GM19452 (cell line): ENCODE measurements around the gene PPP1R10.
A peak's percentile ranks its signal among the peaks of the same experiment; 100 is the strongest.
"Not testable (repeated sequence)": the region's sequence is repeated elsewhere in the genome, so short reads cannot be mapped to it uniquely, and the experiment has no call there.

Experiments used
- ATAC-seq: cut with Tn5 transposase; IDR thresholded peaks from one replicate; pipeline ENCODE4 v1.9.1; 2021; ENCODE audit not compliant: unreplicated experiment

The PPP1R10 gene

GRCh38 chr6:30599625-30600324 is 17.3 kb downstream of the PPP1R10 start:
- ATAC-seq = no peak

GRCh38 chr6:30598912-30599624 is 18.0 kb downstream of the PPP1R10 start:
- no peak for ATAC-seq

- not testable (repeated sequence) for ATAC-seq
Observed at GRCh38 chr6:30597315-30598144, 19.5 kb downstream of the PPP1R10 start.

GRCh38 chr6:30592287-30592686 is 24.8 kb downstream of the PPP1R10 start:
- ATAC-seq = no peak

GRCh38 chr6:30591008-30591407 is 26.0 kb downstream of the PPP1R10 start:
- no peak for ATAC-seq

GRCh38 chr6:30590509-30590908 is 26.5 kb downstream of the PPP1R10 start:
- ATAC-seq = no peak

GRCh38 chr6:30589754-30590358 is 27.2 kb downstream of the PPP1R10 start:
- ATAC-seq = no peak

GRCh38 chr6:30583921-30584320 is 33.1 kb downstream of the PPP1R10 start:
- ATAC-seq = no peak

- no peak for ATAC-seq
Observed at GRCh38 chr6:30578051-30578450, 39.0 kb downstream of the PPP1R10 start.

GRCh38 chr6:30573113-30573512 is 43.9 kb downstream of the PPP1R10 start:
- ATAC-seq = no peak

GRCh38 chr6:30572148-30572547 is 44.9 kb downstream of the PPP1R10 start:
- no peak for ATAC-seq

GRCh38 chr6:30571762-30572082 is 45.3 kb downstream of the PPP1R10 start:
- no peak for ATAC-seq

- peak; percentile 92 for ATAC-seq
Observed at GRCh38 chr6:30571075-30571761, 45.8 kb downstream of the PPP1R10 start, which contains the start of gene ABCF1. Gene ABCF1, plus strand, starts transcription at chr6:30571442. Its CDS starts 46 bp downstream, at chr6:30571488.

- no peak for ATAC-seq
Observed at GRCh38 chr6:30570740-30571074, 46.3 kb downstream of the PPP1R10 start.

- ATAC-seq = no peak
Observed at GRCh38 chr6:30570263-30570662, 46.8 kb downstream of the PPP1R10 start.

- ATAC-seq = no peak
Observed at GRCh38 chr6:30568245-30568644, 48.8 kb downstream of the PPP1R10 start.

- no peak for ATAC-seq
Observed at GRCh38 chr6:30565772-30566171, 51.3 kb downstream of the PPP1R10 start.

- ATAC-seq = no peak
Observed at GRCh38 chr6:30564114-30564513, 52.9 kb downstream of the PPP1R10 start.

- ATAC-seq = no peak
Observed at GRCh38 chr6:30562470-30563425, 54.3 kb downstream of the PPP1R10 start.

- no peak for ATAC-seq
Observed at GRCh38 chr6:30560930-30561329, 56.1 kb downstream of the PPP1R10 start.
